VCaP (cell line): Measurements from ENCODE around the gene SARDH.
"Not testable (repeated sequence)": the region's sequence is repeated elsewhere in the genome, so short reads cannot be mapped to it uniquely, and the experiment has no call there.

Source experiments
- H3K27ac ChIP-seq: fragments of 450-650 bp; 2 replicates; pipeline ENCODE4 v1.5.1; 2017
- CTCF ChIP-seq: fragments of 450-650 bp; conservative IDR thresholded peaks from 2 replicates; pipeline ENCODE4 v1.5.1; 2017; ENCODE audit warnings: mild to moderate bottlenecking, moderate library complexity

The SARDH gene

GRCh38 chr9:133750982-133751649 is 13.0 kb upstream of the SARDH start:
- no peak for TF ChIP-seq CTCF
- H3K27ac ChIP-seq, result no peak overlapping the region

GRCh38 chr9:133747309-133747708 is 9.2 kb upstream of the SARDH start:
- TF ChIP-seq CTCF, result no peak
- no peak overlapping the region for H3K27ac ChIP-seq

- not testable (repeated sequence) for H3K27ac ChIP-seq
Observed at GRCh38 chr9:133744528-133744927, 6.4 kb upstream of the SARDH start.

- no peak overlapping the region for H3K27ac ChIP-seq
- peak; percentile 97 for TF ChIP-seq CTCF
Observed at GRCh38 chr9:133742849-133743444, 4.8 kb upstream of the SARDH start.

- H3K27ac ChIP-seq, result no peak overlapping the region
- TF ChIP-seq CTCF, result no peak
Observed at GRCh38 chr9:133742251-133742650, 4.1 kb upstream of the SARDH start.

- H3K27ac ChIP-seq, result no peak overlapping the region
- no peak for TF ChIP-seq CTCF
Observed at GRCh38 chr9:133741716-133742115, 3.6 kb upstream of the SARDH start.

- no peak for TF ChIP-seq CTCF
- no peak overlapping the region for H3K27ac ChIP-seq
Observed at GRCh38 chr9:133740911-133741310, 2.8 kb upstream of the SARDH start.

GRCh38 chr9:133739408-133740280 is 1.5 kb upstream of the SARDH start:
- H3K27ac ChIP-seq, result no peak overlapping the region
- no peak for TF ChIP-seq CTCF
